ENCODE results near the gene C6orf62. TPM values are rescaled to one million over a fixed set of nuclear protein-coding genes. Genes with fewer than 3 reads are reported as not detected.
"Not testable (repeated sequence)": the region's sequence is repeated elsewhere in the genome, so short reads cannot be mapped to it uniquely, and the experiment has no call there.

The C6orf62 gene
- total RNA-seq, 2 donors from 2014 or later = 120 to 141 TPM

DNA sequence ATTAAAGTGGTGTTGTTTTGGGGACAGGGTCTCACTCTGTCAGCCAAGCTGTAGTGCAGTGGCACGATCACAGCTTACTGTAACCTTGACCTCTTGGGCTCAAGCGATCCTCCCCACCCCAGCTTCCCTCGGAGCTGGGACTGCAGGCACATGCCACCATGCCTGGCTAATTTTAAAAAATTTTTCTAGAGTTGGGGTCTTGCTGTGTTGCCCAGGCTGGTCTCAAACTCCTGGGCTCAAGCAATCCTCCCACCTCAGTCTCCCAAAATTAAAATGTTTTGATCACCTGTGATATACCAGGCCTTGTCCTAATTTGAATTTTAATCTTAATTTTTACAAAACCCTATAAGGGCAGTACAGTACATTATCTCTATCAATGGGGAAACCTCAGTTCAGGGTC is 26.5 kb downstream of the C6orf62 start:
- no peaks in the 10 kb centered on the region for H3K9me3 Mint-ChIP-seq

DNA sequence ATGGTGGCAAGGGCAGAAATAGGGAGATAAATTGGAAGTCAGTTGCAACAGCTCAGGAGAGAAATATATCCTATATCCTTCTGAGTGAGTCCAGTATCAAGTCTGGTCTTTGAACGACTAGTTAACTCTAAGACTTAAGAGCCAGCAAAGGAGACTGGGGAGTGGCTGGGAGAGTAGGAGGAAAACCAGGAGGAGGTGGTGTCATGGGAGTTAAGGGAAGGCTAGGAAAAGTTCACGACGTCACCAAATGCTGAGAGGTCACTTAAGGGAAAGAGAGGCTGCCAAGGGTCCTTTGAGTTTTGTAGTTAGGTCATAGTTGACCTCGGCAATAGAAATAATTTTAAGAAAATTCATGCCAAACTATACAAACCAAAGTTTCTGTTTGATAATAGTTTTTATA is 27.0 kb downstream of the C6orf62 start:
- no peak for DNase-seq (ENCODE audit: low spot score in 2 of 2)
- no peak for ATAC-seq
- Mint-ChIP-seq H3K27ac (peak overlapping the region in 1 of 2 donors; percentile 29), H3K36me3 (peaks cover 5 to 7% of the 10 kb centered on the region in 2 donors), H3K9me3 (no peaks in the 10 kb centered on the region)

More for the DNA sequence above, 26.5 kb downstream of the C6orf62 start:
- ATAC-seq (no peak), DNase-seq (ENCODE audit: low spot score in 2 of 2) (no peak)
- Mint-ChIP-seq H3K36me3 (peaks cover under 1 to 3% of the 10 kb centered on the region in 2 donors), H3K27ac (peak overlapping the region in 1 of 2 donors; percentile 29)

DNA sequence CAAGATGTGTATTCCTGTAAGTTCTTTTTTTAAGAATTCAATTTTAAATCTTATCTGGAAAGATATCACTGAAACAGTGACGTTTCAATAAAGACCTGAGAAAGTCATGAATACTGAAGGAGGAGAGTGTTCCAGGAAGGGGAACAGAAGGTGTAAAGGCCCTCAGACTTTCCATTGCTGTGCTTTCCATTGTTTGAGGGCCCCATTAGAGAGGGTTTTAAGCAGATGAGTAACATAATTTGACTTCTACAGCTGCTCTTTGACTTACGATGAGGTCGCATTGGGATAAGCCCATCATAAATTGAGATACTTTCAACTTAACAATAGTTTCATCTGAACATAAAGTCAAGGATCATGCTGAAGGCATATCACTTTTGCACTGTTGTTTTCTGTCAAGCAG is 27.4 kb downstream of the C6orf62 start:
- ATAC-seq (no peak), DNase-seq (ENCODE audit: low spot score in 2 of 2) (no peak)
- H3K27ac Mint-ChIP-seq = peak overlapping the region in 1 of 2 donors; percentile 29
- H3K36me3 Mint-ChIP-seq = peaks cover 5 to 7% of the 10 kb centered on the region in 2 donors
- H3K9me3 Mint-ChIP-seq = no peaks in the 10 kb centered on the region

DNA sequence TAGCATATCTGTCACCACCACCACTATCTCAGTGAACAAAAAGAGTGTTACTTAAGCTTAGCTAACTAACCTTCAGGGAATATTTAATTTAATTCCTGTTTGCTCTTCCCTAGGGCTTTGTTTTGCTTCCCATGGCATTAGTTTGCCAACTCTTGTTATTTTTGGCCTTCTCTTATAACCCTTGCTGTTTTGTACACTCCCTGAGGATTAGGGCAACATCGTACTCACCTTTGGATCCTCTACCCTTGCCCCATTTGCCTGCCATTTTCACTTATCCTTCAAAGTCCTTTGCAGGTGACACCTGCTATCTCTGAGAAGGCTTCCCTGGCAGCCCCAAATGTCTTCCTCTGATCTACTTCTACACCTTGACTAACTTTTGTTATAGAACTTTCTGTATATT is 28.4 kb downstream of the C6orf62 start:
- H3K27ac Mint-ChIP-seq = no peak overlapping the region
- ATAC-seq = no peak
- H3K36me3 Mint-ChIP-seq = peaks cover 5 to 7% of the 10 kb centered on the region in 2 donors
- DNase-seq (ENCODE audit: low spot score in 2 of 2) = no peak
- H3K9me3 Mint-ChIP-seq = no peaks in the 10 kb centered on the region

DNA sequence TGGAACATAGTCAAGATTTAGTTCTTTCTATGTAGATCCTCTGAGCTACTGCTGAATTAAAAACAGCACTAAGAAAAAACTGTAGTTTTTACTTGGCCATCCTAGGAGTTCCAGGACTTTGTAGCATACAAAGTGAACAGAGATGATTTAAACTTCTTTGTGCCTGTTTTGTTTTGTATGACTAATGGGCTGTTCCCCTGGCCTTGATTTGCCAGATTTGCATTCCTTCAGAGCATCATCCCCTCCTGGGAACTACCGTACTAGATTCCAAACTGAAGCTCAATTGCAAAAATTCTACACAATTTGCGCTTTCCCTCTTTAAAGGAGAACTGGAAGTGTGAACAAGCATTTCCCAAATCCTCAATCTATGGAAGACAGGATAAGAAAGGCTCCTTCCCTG is 29.0 kb downstream of the C6orf62 start:
- Mint-ChIP-seq H3K9me3 (no peaks in the 10 kb centered on the region), H3K27ac (no peak overlapping the region), H3K36me3 (peaks cover 5 to 7% of the 10 kb centered on the region in 2 donors)
- DNase-seq (ENCODE audit: low spot score in 2 of 2) (no peak), ATAC-seq (no peak)

DNA sequence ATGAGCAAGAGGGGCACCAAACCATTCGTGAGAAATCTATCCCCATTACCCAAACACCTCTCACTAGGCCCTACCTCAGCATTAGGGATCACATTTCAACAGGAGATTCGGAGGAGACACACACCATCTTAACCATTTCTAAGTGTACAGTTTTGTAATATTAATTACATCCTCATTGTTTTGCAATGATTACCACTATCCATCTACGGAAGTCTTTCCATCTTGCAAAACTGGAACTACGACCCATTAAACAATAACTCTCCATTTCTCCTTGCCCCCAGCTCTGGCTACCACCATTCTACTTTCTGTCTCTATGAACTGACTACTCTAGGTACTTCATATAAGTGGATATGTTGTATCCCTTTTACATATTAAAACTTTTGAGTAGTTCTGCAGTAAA is 32.0 kb downstream of the C6orf62 start:
- no peak overlapping the region for H3K27ac Mint-ChIP-seq
- DNase-seq (ENCODE audit: low spot score in 2 of 2) (no peak), ATAC-seq (no peak)
- H3K9me3 Mint-ChIP-seq = no peaks in the 10 kb centered on the region
- peaks cover 5 to 7% of the 10 kb centered on the region in 2 donors for H3K36me3 Mint-ChIP-seq

DNA sequence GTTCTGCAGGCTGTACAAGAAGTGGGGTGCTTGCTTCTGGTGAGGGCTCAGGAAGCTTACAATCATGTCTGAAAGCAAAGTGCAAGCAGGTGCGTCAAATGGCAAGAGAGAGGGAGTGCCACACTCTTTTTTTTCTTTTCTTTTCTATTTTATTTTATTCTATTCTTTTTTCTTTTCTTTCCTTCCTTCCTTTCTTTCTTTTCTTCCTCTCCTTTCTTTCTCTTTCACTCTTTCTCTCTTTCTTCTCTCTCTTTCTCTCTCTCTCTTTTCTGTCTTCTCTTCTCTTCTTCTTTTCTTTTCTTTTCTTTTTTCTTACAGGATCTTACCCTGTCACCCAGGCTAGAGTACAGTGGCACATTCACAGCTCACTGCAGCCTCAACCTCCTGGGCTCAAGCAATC is 32.5 kb downstream of the C6orf62 start:
- DNase-seq (ENCODE audit: low spot score in 2 of 2) (no peak), ATAC-seq (no peak)
- H3K27ac Mint-ChIP-seq = no peak overlapping the region
- peaks cover 5 to 7% of the 10 kb centered on the region in 2 donors for H3K36me3 Mint-ChIP-seq
- no peaks in the 10 kb centered on the region for H3K9me3 Mint-ChIP-seq

DNA sequence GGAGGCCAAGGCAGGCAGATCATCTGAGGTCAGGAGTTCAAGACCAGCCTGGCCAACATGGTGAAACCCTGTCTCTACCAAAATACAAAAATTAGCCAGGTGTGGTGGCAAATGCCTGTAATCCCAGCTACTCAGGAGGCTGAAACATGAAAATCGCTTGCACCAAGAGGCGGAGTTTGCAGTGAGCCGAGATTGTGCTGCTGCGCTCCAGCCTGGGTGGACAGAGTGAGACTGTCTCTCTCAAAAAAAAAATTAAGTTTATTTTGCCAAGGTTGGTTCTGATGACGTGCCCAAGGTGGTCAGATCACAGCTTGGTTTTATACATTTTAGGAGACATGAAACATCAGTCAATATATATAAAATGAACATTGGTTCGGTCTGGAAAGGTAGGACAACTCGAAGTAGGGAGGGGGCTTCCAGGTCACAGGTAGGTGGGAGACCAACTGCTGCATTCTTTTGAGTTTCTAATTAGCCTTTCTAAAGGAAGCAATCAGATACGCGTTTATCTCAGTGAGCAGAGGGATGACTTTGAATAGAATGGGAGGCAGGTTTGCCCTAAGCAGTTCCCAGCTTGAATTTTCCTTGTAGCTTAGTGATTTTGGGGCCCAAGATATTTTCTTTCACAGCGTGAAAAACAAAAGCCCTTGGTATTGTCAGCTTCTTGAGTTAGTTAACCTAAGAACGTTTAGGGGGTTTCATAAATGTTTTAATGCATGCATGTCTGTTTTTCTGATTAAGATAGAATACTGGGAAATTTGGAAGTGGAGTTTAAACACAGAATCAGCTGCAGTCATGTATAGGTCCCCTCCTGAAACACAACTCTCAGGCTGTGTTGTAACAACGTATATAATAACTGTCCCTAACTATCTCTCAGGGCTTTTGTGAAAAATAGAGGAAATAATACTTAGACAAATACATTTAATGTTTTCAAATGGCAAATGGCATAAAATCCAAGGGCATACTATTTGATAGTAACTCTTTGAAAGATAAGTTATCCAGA is 35.4 kb downstream of the C6orf62 start:
- H3K9me3 Mint-ChIP-seq = no peaks in the 10 kb centered on the region
- H3K27ac Mint-ChIP-seq = no peak overlapping the region
- H3K36me3 Mint-ChIP-seq = peaks cover 5 to 7% of the 10 kb centered on the region in 2 donors
- DNase-seq (ENCODE audit: low spot score in 2 of 2) = no peak
- no peak for ATAC-seq

DNA sequence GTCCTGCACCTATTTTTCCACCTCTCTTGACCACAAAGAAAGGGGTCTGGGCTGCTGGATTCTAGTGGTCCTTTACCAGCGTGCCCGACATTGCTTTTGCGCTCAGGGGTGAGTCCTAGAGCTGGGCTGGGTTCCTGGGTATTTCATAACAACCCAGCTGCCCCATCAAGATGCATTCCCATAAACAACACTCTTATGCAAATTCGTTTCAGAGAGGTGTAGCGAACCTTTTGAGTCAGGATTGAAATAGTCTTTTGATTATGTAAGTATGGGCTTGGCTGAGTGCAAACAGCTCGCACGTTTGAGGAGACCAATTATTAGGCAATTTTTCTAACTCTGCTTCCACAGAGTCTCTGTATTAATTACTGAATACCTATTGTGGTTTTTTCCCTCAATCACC is 38.4 kb downstream of the C6orf62 start:
- no peaks in the 10 kb centered on the region for H3K9me3 Mint-ChIP-seq
- ATAC-seq (no peak), DNase-seq (ENCODE audit: low spot score in 2 of 2) (no peak)
- H3K27ac Mint-ChIP-seq = no peak overlapping the region
- no peaks in the 10 kb centered on the region for H3K36me3 Mint-ChIP-seq

DNA sequence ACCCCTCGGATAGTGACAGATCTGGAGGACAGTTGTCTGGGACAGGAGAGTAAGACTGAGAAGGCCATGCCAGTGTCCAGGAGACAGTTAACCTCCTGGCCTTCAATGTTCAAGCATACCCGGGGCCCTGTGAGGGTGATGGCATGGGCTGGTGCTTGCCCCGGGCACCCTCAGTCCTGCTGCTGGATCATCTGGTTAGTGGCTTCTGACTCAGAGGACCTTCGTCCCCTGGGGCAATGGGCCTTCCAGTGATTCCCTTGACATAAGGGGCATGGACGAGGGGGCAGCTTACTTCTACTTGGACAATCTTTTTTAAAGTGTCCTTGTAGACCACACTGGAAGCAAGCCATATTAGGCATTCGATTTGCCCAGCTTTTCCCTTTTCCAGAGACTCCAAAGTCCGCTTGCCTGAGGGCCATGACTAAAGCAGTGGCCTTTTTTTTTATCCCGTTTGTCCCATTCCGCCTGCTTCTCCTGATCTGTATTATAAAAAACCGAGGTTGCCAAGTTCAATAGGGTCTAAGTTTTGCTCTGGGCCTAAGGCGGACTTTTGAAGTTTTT is 40.1 kb downstream of the C6orf62 start:
- not testable (repeated sequence) for H3K27ac Mint-ChIP-seq; DNase-seq (ENCODE audit: low spot score in 2 of 2); H3K36me3 Mint-ChIP-seq; ATAC-seq; H3K9me3 Mint-ChIP-seq

DNA sequence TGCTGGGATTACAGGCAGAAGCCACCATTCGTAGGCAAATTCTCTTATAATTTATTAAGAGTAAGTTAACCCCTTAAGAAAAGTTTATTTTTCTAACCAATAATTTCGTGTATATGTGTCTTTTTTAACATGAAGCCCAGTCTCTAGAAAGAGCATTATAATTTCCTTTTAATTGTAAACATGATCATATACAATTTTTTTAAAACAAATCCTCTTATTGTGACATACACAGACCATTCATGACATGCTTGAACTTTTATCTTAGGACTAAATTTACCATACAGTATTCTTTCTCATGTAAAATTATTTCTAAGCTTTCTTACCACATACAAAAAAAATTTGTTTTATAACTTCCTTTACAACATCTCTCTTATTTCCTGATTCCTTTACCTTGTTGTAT is 45.3 kb downstream of the C6orf62 start:
- Mint-ChIP-seq H3K27ac (no peak overlapping the region), H3K36me3 (peaks cover 18 to 41% of the 10 kb centered on the region in 2 donors), H3K9me3 (peaks cover 8 to 15% of the 10 kb centered on the region in 2 donors)
- ATAC-seq = no peak
- no peak for DNase-seq (ENCODE audit: low spot score in 2 of 2)

DNA sequence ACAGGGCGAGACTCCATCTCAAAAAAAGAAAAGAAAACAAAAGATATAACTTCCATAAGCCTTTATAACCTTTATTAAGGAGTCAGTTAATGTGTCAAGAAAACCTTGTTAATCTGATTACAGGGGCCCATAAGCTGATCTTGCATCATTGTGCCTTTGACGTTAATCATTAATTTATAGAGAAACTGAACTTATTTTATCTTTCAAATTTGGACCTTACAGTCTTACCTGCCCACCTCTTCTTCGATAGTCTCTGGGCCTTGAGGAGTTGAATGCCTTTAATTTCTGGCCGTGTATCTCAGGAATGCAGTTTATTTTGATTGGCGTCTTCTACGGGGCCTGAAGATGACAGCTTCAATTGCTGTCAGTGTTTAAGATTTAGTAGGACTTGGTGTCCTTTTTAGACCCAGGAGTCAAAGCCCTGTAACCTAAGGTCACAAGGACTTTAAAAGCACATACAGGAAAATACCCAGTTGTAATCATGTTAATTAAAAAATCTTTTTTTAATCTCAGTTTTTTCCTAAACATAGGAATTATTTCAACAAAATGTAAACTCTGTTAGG is 46.3 kb downstream of the C6orf62 start:
- ATAC-seq (no peak), DNase-seq (ENCODE audit: low spot score in 2 of 2) (no peak)
- peaks cover 18 to 41% of the 10 kb centered on the region in 2 donors for H3K36me3 Mint-ChIP-seq
- no peak overlapping the region for H3K27ac Mint-ChIP-seq
- peaks cover 8 to 15% of the 10 kb centered on the region in 2 donors for H3K9me3 Mint-ChIP-seq

DNA sequence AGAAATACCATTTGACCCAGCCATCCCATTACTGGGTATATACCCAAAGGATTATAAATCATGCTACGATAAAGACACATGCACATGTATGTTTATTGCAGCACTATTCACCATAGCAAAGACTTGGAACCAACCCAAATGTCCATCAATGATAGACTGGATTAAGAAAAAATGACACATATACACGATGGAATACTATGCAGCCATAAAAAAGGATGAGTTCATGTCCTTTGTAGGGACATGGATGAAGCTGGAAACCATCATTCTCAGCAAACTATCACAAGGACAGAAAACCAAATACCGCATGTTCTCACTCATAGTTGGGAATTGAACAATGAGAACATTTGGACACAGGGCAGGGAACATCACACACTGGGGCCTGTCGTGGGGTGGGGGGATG is 47.9 kb downstream of the C6orf62 start:
- DNase-seq (ENCODE audit: low spot score in 2 of 2); ATAC-seq; H3K27ac Mint-ChIP-seq: not testable (repeated sequence)
- Mint-ChIP-seq H3K9me3 (peaks cover 8 to 15% of the 10 kb centered on the region in 2 donors), H3K36me3 (peaks cover 32 to 56% of the 10 kb centered on the region in 2 donors)

DNA sequence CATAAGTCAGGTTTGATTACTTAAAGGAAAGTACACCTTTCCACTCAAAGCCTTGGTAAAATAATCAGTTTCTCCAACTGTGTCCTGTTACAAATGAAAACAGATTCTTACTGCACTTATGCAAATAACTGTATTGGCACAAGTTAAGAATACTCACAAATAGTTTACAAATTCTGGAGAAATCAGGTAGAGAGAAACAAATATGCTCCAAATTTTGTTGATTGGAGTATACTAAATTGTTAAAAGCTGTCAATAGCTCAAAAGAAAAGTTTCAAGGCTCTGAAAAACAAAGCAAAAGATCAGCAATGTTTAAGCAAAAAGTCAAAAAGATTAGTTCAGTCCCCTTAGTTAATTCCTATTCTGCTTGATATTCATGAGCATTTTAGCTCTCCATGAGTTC is 48.5 kb downstream of the C6orf62 start:
- ATAC-seq; H3K27ac Mint-ChIP-seq; DNase-seq (ENCODE audit: low spot score in 2 of 2): not testable (repeated sequence)
- Mint-ChIP-seq H3K36me3 (peaks cover 38 to 58% of the 10 kb centered on the region in 2 donors), H3K9me3 (peaks cover 8 to 15% of the 10 kb centered on the region in 2 donors)

DNA sequence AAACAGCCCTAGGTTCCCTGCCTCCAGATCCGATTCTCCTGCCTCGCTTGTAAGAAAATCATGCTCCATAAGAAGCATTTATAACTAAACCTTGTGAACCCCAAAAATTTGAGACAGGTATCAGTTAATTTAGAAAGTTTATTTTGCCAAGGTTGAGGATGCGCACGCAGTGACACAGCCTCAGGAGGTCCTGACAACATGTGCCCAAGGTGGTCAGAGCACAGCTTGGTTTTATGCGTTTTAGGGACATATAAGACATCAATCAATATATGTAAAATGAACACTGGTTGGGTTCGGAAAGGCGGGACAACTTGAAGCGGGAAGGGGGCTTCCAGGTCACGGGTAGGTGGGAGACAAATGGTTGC is 50.0 kb downstream of the C6orf62 start:
- ATAC-seq (no peak), DNase-seq (ENCODE audit: low spot score in 2 of 2) (no peak)
- Mint-ChIP-seq H3K9me3 (peaks cover 8 to 15% of the 10 kb centered on the region in 2 donors), H3K36me3 (peaks cover 49 to 63% of the 10 kb centered on the region in 2 donors), H3K27ac (peak overlapping the region in 1 of 2 donors; percentile 46)

DNA sequence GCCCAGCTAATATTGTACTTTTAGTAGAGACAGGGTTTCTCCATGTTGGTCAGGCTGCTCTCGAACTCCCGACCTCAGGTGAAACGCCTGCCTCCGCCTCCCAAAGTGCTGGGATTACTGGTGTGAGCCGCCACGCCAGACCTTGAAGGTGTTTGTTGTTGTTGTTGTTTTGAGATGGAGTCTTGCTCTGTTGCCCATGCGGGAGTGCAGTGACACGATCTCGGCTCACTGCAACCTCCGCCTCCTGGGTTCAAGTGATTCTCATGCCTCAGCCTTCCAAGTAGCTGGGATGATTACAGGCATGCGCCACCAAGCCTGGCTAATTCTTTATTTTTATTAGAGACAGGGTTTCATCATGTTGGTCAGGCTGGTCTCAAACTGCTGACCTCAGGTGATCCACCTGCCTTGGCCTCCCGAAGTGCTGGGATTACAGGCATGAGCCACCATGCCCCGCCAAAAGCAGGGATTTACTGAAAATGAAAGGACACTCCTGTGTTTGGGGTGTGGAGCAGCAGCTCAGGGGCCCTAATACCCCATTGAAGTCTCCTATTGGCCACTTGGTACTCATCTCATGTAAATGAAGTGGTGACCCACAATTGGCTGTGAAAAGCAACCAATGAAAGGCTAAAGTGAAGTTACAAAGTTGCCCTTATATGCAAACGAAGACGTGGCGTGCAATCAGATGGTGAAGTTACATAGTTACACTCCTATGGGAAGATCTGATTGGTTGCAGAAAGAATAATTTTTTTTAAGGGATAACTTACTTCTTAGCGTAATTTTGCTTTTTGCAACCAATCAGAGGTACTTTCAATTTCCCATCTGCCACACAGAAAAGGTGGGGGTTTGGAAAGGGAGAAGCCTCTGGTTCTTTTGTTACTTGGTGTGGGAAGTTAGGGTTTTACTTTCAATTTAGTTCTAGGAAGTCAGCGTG is 50.6 kb downstream of the C6orf62 start:
- peak overlapping the region in 1 of 2 donors; percentile 97 for H3K27ac Mint-ChIP-seq
- not testable (repeated sequence) for ATAC-seq; DNase-seq (ENCODE audit: low spot score in 2 of 2)
- peaks cover 54 to 67% of the 10 kb centered on the region in 2 donors for H3K36me3 Mint-ChIP-seq
- H3K9me3 Mint-ChIP-seq = peaks cover 8 to 15% of the 10 kb centered on the region in 2 donors
